ENCODE measurements around the gene CLEC9A. TPM values are rescaled to one million over a fixed set of nuclear protein-coding genes. Genes with fewer than 3 reads are reported as not detected.

The CLEC9A gene
- total and polyA plus RNA-seq, 8 donors = 0.20 to 2.6 TPM; not detected in 6

GRCh38 chr12:10048526-10048925 is 18.0 kb downstream of the CLEC9A start:
- H3K27ac ChIP-seq = no peak overlapping the region
- intact Hi-C loops (cut with DNase I; ENCODE audit: low total_unique reads) = no loop called here
- no peaks in the 10 kb centered on the region for H3K27me3 ChIP-seq
- no peak for DNase-seq
- no peak for TF ChIP-seq EP300 (IDR thresholded peaks at IDR 0.05)
- no peak for TF ChIP-seq CTCF (IDR thresholded peaks at IDR 0.05)
- TF ChIP-seq POLR2AphosphoS5 (IDR thresholded peaks at IDR 0.05) = no peak
- no peak for TF ChIP-seq POLR2A (IDR thresholded peaks at IDR 0.05)
- H3K36me3 ChIP-seq = no peaks in the 10 kb centered on the region
- H3K4me3 ChIP-seq = no peak overlapping the region
- no peaks in the 10 kb centered on the region for H3K9me3 ChIP-seq
- 57 to 88% (median 72%) methylated on average over 3 of the region's 3 CpGs for WGBS, 5 donors
- H3K4me1 ChIP-seq = no peaks in the 10 kb centered on the region

DNA sequence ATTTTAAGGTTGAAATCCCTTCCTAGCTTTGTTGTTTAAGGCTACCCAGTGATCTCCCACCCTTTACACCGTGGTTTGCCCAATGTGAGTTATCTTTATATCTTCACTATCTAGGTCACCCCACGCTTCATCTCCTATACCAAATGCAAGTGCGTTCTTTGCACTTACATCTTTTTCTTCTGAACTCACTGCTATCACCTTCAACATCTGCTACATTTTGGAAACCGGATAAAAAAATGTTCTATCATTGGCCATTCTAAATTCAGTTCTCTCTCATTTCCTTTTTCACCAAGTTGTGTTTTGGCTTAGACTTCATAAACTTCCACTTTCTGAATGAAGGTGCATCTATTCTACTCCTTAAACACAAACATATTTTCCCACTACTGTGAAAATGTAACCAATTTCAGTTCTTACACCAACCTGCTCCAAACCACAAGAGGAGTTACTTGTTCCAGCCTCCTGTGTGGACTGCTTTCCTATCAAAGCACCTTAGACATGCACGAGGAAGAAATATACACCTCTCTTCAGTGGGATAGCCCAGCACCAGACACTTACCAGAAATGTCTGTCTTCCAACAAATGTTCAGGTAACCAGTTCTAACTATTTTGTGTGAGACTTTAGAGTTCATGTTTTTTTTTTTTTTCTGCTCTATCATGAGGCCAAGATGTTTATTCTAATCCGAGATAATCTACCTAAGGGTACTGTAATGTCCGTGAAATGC is 21.9 kb downstream of the CLEC9A start:
- Histone ChIP-seq H3K9me3 (no peaks in the 10 kb centered on the region), H3K4me1 (no peaks in the 10 kb centered on the region), H3K4me3 (no peak overlapping the region), H3K27ac (no peak overlapping the region), H3K27me3 (no peaks in the 10 kb centered on the region), H3K36me3 (no peaks in the 10 kb centered on the region)
- intact Hi-C loops (cut with DNase I; ENCODE audit: low total_unique reads) = no loop called here
- WGBS, 5 donors = 61 to 72% (median 64%) methylated on average over 7 of the region's 7 CpGs
- no peak for DNase-seq
- TF ChIP-seq POLR2AphosphoS5 (IDR thresholded peaks at IDR 0.05) (no peak), CTCF (IDR thresholded peaks at IDR 0.05) (no peak), EP300 (IDR thresholded peaks at IDR 0.05) (no peak), POLR2A (IDR thresholded peaks at IDR 0.05) (no peak)

- TF ChIP-seq EP300 (IDR thresholded peaks at IDR 0.05) (no peak), POLR2A (IDR thresholded peaks at IDR 0.05) (no peak), CTCF (IDR thresholded peaks at IDR 0.05) (no peak), POLR2AphosphoS5 (IDR thresholded peaks at IDR 0.05) (no peak)
- intact Hi-C loops (cut with DNase I; ENCODE audit: low total_unique reads) = no loop called here
- WGBS, 5 donors = 71 to 78% (median 74%) methylated on average over 5 of the region's 5 CpGs
- no peaks in the 10 kb centered on the region for H3K36me3 ChIP-seq
- H3K4me3 ChIP-seq = no peak overlapping the region
- no peaks in the 10 kb centered on the region for H3K27me3 ChIP-seq
- H3K27ac ChIP-seq = no peak overlapping the region
- H3K4me1 ChIP-seq = no peaks in the 10 kb centered on the region
- no peaks in the 10 kb centered on the region for H3K9me3 ChIP-seq
- no peak for DNase-seq
Observed at GRCh38 chr12:10058387-10058786, 27.9 kb downstream of the CLEC9A start.

- 73 to 87% (median 83%) methylated on average over 4 of the region's 4 CpGs for WGBS, 5 donors
- Histone ChIP-seq H3K4me1 (peaks cover 0 to 4% (median 0%) of the 10 kb centered on the region in 4 donors), H3K27ac (no peak overlapping the region), H3K9me3 (no peaks in the 10 kb centered on the region), H3K4me3 (no peak overlapping the region), H3K36me3 (no peaks in the 10 kb centered on the region), H3K27me3 (no peaks in the 10 kb centered on the region)
- DNase-seq = no peak
- intact Hi-C loops (cut with DNase I; ENCODE audit: low total_unique reads) = no loop called here
- TF ChIP-seq EP300 (IDR thresholded peaks at IDR 0.05) (no peak), CTCF (IDR thresholded peaks at IDR 0.05) (no peak), POLR2AphosphoS5 (IDR thresholded peaks at IDR 0.05) (no peak), POLR2A (IDR thresholded peaks at IDR 0.05) (no peak)
Observed at GRCh38 chr12:10065241-10065640, 34.8 kb downstream of the CLEC9A start.
